ENCODE measurements around the gene ZNF365.

DNA sequence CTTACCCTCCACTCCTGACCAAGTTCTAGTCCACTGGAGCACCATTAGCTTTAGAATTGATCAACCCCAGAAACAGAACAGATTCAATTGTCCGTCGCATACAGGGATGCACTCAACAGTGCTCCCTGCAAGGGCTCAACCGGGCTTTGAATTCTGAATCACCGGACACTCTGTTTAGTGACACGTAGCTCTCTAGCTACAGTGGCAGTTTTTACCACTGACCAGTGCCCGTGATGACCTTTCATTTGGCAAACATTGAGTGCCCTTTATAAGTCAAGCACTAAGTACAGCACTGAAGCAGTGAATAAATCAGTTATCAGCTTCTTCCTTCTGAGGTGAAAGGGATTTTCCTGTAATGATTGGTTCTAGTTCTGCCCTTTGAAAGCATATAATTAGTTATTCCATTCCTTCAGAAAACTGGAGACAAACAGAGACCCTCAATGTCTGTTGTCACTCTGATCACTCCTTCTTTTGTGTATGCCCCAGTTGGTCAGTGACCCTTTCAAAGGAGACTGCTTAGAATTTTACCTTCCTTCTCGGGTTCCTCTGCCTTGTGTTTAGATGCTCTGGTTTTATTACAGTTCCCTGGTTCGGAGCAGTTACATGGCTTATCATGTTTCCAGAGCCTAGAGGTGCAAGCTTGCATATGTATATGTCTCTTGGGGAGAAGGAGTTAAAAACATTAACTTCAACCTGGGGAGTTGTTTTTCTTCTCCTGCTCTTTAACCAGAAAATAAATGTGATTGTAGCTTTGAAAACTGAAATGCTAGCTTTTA lies 68.9 kb downstream of the ZNF365 start:
- TF ChIP-seq, protein P1, sequence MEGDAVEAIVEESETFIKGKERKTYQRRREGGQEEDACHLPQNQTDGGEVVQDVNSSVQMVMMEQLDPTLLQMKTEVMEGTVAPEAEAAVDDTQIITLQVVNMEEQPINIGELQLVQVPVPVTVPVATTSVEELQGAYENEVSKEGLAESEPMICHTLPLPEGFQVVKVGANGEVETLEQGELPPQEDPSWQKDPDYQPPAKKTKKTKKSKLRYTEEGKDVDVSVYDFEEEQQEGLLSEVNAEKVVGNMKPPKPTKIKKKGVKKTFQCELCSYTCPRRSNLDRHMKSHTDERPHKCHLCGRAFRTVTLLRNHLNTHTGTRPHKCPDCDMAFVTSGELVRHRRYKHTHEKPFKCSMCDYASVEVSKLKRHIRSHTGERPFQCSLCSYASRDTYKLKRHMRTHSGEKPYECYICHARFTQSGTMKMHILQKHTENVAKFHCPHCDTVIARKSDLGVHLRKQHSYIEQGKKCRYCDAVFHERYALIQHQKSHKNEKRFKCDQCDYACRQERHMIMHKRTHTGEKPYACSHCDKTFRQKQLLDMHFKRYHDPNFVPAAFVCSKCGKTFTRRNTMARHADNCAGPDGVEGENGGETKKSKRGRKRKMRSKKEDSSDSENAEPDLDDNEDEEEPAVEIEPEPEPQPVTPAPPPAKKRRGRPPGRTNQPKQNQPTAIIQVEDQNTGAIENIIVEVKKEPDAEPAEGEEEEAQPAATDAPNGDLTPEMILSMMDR (IDR thresholded peaks at IDR 0.05): no peak
- no peak for TF ChIP-seq POLR2A (IDR thresholded peaks at IDR 0.05)
